GM19397 (cell line): ENCODE results near the gene MYO9A.

ENCODE experiments used
- ATAC-seq: cut with Tn5 transposase; IDR thresholded peaks from one replicate; pipeline ENCODE4 v1.9.1; 2021; ENCODE audit warnings: mild to moderate bottlenecking, moderate library complexity; ENCODE audit not compliant: unreplicated experiment

The MYO9A gene

DNA sequence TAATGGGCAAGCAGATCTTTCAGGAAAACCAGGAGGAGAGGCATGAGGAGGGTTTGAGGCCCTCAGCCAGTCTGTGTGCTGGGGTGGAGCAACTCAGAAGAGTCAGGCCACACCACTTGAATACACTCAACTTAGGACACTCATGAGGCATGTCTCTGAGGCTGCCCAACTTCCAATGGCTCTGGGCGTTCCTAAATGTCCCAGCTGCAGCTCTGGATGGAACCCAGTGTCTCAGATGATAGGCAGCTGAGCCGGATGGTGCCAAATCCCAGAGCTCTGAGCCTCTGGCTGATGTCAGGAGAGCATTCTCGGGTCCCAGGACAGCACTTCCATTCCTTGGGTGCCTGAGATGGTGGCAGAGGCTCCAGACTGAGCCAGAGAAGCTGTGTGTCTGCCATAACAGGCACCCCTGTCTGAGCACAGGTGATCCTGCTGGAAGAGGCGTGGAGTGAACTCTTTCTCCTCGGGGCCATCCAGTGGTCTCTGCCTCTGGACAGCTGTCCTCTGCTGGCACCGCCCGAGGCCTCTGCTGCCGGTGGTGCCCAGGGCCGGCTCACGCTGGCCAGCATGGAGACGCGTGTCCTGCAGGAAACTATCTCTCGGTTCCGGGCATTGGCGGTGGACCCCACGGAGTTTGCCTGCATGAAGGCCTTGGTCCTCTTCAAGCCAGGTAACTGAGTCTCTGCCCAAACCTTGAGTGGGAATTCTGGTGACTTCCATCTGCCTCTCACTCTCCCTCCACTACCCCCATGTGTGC lies 304.8 kb downstream of the MYO9A start:
- no peak for ATAC-seq

DNA sequence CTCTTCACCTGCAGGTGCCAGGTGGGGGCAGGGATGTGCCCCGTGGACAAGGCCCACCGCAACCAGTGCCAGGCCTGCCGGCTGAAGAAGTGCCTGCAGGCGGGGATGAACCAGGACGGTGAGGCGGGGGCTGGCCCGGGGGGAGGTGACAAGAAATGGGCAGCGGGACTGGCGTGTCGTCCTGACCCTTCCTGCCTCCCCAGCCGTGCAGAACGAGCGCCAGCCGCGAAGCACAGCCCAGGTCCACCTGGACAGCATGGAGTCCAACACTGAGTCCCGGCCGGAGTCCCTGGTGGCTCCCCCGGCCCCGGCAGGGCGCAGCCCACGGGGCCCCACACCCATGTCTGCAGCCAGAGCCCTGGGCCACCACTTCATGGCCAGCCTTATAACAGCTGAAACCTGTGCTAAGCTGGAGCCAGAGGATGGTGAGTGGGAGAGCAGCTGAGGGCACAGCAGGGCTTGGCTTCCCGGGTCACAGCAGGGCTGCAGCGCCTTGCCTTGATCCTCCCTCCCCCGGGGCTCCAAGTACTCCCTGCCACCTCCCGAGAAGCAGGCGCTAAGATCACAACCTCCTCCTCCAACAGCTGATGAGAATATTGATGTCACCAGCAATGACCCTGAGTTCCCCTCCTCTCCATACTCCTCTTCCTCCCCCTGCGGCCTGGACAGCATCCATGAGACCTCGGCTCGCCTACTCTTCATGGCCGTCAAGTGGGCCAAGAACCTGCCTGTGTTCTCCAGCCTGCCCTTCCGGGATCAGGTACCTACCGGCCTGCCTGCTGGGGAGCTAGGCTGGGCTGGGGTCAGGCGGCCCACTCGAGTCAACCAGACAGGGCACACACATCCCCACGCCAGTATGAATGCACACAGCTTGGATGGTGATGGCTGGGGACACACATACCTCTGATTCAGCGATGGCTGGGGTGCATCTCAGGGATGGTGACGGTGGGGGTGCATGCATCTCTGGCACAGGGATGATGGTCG lies 305.9 kb downstream of the MYO9A start:
- no peak for ATAC-seq

GRCh38 chr15:71811036-71811736 lies 306.8 kb downstream of the MYO9A start:
- ATAC-seq: no peak

GRCh38 chr15:71810256-71811035 lies 307.5 kb downstream of the MYO9A start, which contains the start of gene NR2E3:
TSS of gene NR2E3 (plus strand) at chr15:71810554. CDS start at chr15:71810744, 190 bp downstream.
- no peak for ATAC-seq

GRCh38 chr15:71809346-71809745 lies 308.6 kb downstream of the MYO9A start:
- ATAC-seq: no peak

GRCh38 chr15:71808311-71809020 lies 309.5 kb downstream of the MYO9A start:
- ATAC-seq: no peak

GRCh38 chr15:71807691-71808091 lies 310.3 kb downstream of the MYO9A start:
- no peak for ATAC-seq

DNA sequence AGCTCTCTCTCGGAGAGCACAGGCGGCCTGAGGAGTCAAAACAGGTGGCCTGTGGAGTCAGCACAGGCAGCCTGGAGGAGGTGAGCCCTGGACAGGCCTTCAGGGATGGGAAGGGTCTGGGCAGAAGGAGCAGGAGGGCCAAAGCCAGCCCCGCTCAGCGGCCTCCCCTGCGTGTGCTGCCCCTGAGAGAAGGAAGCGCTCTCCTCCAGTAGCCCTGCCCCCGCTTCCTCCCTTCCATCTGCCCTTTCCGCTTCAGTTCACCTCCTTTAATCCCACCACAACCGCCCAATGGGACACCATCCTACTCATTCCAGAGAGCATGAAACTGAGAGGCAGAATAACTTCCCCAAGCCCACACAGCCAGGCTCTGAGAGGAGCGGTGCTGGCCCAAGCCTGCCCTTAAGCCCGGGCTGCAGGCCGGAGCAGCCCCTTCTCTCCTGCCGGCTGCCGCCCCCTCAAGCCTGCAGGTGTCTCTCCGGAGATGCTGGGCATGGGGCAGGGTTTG lies 310.8 kb downstream of the MYO9A start:
- no peak for ATAC-seq

DNA sequence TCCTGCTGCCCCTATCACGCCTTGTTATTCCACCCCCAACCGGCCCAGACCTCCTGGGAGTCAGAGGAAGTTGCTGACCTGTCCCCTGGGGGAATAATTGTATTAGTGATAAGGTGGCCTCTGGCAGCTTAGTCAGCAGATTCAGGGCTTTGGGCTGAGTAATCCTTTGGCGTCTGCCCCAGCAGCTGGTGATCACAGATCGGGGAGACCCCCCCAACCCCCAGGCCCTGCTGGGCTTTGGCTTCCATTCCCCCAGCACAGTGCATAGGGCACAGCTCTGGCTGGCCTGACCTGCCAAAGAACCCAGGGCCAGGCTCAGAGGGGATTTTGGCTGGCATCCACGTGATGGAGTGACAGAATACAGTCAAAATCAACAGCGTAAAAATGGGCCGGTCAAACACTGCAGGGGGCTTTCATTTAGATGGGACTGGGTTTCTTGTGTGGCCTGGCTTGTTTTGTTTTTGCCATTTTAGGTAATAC lies 311.5 kb downstream of the MYO9A start:
- ATAC-seq: no peak

GRCh38 chr15:71804695-71805470 lies 313.1 kb downstream of the MYO9A start:
- no peak for ATAC-seq

DNA sequence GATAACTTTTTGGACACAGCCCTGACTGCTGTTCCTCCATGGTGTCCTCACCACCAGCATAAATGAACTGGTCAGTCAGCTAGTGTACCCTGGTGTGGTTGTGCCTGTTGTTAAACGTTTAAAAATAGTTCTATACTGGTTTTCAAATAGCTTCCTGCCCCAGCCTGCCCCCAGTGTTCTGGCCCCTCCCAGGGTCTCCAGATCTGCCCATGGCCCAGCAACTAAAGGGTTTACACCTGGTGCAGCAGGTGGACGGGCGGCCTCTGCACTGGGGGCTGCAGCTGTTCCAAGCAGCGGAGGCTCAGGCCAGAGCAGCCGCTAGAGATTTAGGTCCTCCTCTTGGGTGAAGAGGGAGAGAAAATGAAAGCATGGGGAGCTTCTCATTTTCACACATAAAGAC lies 313.7 kb downstream of the MYO9A start:
- no peak for ATAC-seq

- no peak for ATAC-seq
These were observed 315.2 kb downstream of the MYO9A start for GRCh38 chr15:71802770-71803169.

GRCh38 chr15:71801935-71802655 lies 315.9 kb downstream of the MYO9A start:
- ATAC-seq: no peak

GRCh38 chr15:71800835-71801745 lies 316.9 kb downstream of the MYO9A start:
- ATAC-seq: no peak

- no peak for ATAC-seq
These were observed 317.8 kb downstream of the MYO9A start for GRCh38 chr15:71800190-71800589.

DNA sequence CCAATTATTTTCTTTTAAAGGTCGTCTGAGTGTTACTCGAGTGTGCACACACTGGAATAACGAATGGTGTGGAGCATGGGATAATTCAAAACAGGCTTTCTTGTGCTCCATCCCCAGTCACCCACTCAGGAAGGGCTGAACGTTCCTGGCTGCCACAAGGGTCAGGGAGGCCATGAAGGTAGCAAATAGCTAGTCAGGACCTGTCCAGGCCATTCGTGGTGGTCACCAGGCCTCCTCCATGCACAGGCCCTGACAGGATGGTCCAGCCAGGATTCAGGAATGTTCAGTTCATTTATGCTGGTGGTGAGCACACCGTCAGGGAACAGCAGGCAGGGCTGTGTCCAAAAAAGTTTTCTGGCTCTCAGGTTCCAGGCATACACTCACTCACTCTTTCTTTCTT lies 319.3 kb downstream of the MYO9A start:
- ATAC-seq: no peak

- no peak for ATAC-seq
These were observed 325.4 kb downstream of the MYO9A start for GRCh38 chr15:71792521-71792920.
